HL-60 (cell line): ENCODE measurements around the gene ITGBL1.

Experiments
- DNase-seq, 2 experiments: peaks; one replicate each; pipeline ENCODE4 v3.0.0-alpha.2; 2010 to 2020; ENCODE audit warnings: low read depth in 1 of 2, low spot score in 1 of 2
- H3K27ac ChIP-seq: fragments of 250-450 bp; sonication (Bioruptor Pico); replicated peaks from 2 replicates; pipeline ENCODE4 v1.5.1; 2020; ENCODE audit warnings: mild to moderate bottlenecking, moderate library complexity
- H3K27me3 ChIP-seq: fragments of 250-450 bp; sonication (Bioruptor Pico); 2 replicates; pipeline ENCODE4 v1.5.1; 2021; ENCODE audit warnings: mild to moderate bottlenecking, moderate library complexity; ENCODE audit not compliant: insufficient read depth, poor library complexity, severe bottlenecking
- H3K4me3 ChIP-seq: replicated peaks from 2 replicates; pipeline ENCODE4 v1.5.1; 2011; ENCODE audit warnings: mild to moderate bottlenecking, control low read depth, low read length; ENCODE audit not compliant: insufficient read depth
- CTCF ChIP-seq: IDR thresholded peaks from one replicate; pipeline ENCODE4 v1.5.1; 2011; ENCODE audit warnings: low read length, control low read depth, inconsistent platforms; ENCODE audit not compliant: insufficient read depth
- GABPA ChIP-seq: IDR thresholded peaks from 2 replicates; pipeline ENCODE4 v1.6.1; 2012; ENCODE audit warnings: low read depth
- POLR2AphosphoS5 ChIP-seq: IDR thresholded peaks from 2 replicates; pipeline ENCODE4 v1.6.1; 2012; ENCODE audit warnings: low read depth
- REST ChIP-seq: IDR thresholded peaks from 2 replicates; pipeline ENCODE4 v1.6.1; 2012; ENCODE audit warnings: low read depth; ENCODE audit not compliant: insufficient replicate concordance
- SPI1 ChIP-seq: IDR thresholded peaks from 2 replicates; pipeline ENCODE4 v1.6.1; 2012; ENCODE audit warnings: low read depth, mild to moderate bottlenecking, borderline replicate concordance

The ITGBL1 gene

GRCh38 chr13:101626925-101627555 lies 174.6 kb downstream of the ITGBL1 start:
- Histone ChIP-seq H3K27me3 (no peaks in the 10 kb centered on the region), H3K4me3 (no peak overlapping the region), H3K27ac (no peak overlapping the region)
- TF ChIP-seq REST (no peak), POLR2AphosphoS5 (no peak), GABPA (no peak), CTCF (no peak), SPI1 (no peak)
- no peak for DNase-seq

GRCh38 chr13:101627556-101627943 lies 175.1 kb downstream of the ITGBL1 start:
- no peaks in the 10 kb centered on the region for H3K27me3 ChIP-seq
- no peak overlapping the region for H3K27ac ChIP-seq
- no peak for TF ChIP-seq SPI1
- no peak for TF ChIP-seq GABPA
- TF ChIP-seq POLR2AphosphoS5: no peak
- TF ChIP-seq REST: no peak
- no peak for TF ChIP-seq CTCF
- DNase-seq: no peak
- no peak overlapping the region for H3K4me3 ChIP-seq

- no peaks in the 10 kb centered on the region for H3K27me3 ChIP-seq
- TF ChIP-seq REST (no peak), SPI1 (no peak), GABPA (no peak), POLR2AphosphoS5 (no peak)
- no peak for DNase-seq
- H3K4me3 ChIP-seq: no peak overlapping the region
- no peak overlapping the region for H3K27ac ChIP-seq
Observed at GRCh38 chr13:101628900-101629299, 176.4 kb downstream of the ITGBL1 start.
